HepG2 (cell line): ENCODE results near the gene FSIP1. TPM values are rescaled to one million over a fixed set of nuclear protein-coding genes. Genes with fewer than 3 reads are reported as not detected.

Experiments used
- ATAC-seq: fragments of 200-7000 bp; cut with Tn5 transposase; 3 replicates; pipeline ENCODE4 v1.9.1; 2020; ENCODE audit warnings: mild to moderate bottlenecking, moderate library complexity
- BruUV-seq: library from RNA; stranded (reverse); fragments of 400-500 nt; replicated peaks from 2 replicates; lab custom pipeline; 2021; lab: Mats Ljungman, UMichigan
- CTCF ChIA-PET: fragments of 300-600 bp; formaldehyde crosslinking; extraction: SDS; loops from one replicate; lab custom pipeline; 2021; ENCODE audit warnings: low total read pairs, inconsistent platforms, low intra/inter-chr PET ratio; lab: Yijun Ruan, JAX
- POLR2A ChIA-PET: fragments of 350-600 bp; sonication (Branson Sonifier 250); formaldehyde crosslinking; loops from one replicate; lab custom pipeline; 2020; ENCODE audit warnings: antibody characterized with exemption, inconsistent platforms; lab: Yijun Ruan, JAX
- DNase-seq: peaks from one replicate; pipeline ENCODE4 v3.0.0-alpha.2; 2015; ENCODE audit warnings: low spot score
- FAIRE-seq: peaks from 3 replicates; lab custom pipeline; 2011; peaks lifted over from hg19 to GRCh38; lab: Jason Lieb, UNC
- H2AFZ ChIP-seq: one replicate; pipeline ENCODE4 v1.6.1; 2011; ENCODE audit warnings: low read length, inconsistent platforms
- H3K27ac ChIP-seq: fragments of 300-600 bp; 3 replicates; pipeline ENCODE4 v1.8.0; 2011; ENCODE audit warnings: mixed run types, mild to moderate bottlenecking, mixed read lengths, low read length, inconsistent platforms; ENCODE audit not compliant: insufficient read depth; ENCODE audit errors: extremely low read length
- H3K27me3 ChIP-seq, 2 experiments: fragments of 200-600 bp in 1 of 2; 2 replicates in 1 of 2; 3 replicates in 1 of 2; pipeline versions ENCODE4 v1.6.0 to v1.8.0; 2011; ENCODE audit warnings: low read length in 2 of 2, mild to moderate bottlenecking in 2 of 2, moderate library complexity in 2 of 2, inconsistent platforms in 1 of 2; ENCODE audit not compliant: insufficient read depth in 2 of 2, control insufficient read depth in 1 of 2
- H3K36me3 ChIP-seq, 2 experiments: fragments of 200-600 bp in 1 of 2; replicated peaks in 1 of 2; 2 replicates in 1 of 2; 3 replicates in 1 of 2; pipeline versions ENCODE4 v1.5.1 to v1.8.0; 2011; ENCODE audit warnings: low read length in 2 of 2, inconsistent platforms in 1 of 2; ENCODE audit not compliant: insufficient read depth in 2 of 2, control insufficient read depth in 1 of 2
- H3K4me1 ChIP-seq: 2 replicates; pipeline ENCODE4 v1.5.1; 2012; ENCODE audit warnings: low read length, inconsistent platforms; ENCODE audit not compliant: insufficient read depth
- H3K4me2 ChIP-seq: 2 replicates; pipeline ENCODE4 v1.6.0; 2011; ENCODE audit warnings: low read depth, low read length, inconsistent platforms
- H3K4me3 ChIP-seq, 3 experiments: fragments of 200-600 bp in 1 of 3; sonication (generic), shearing (Covaris generic) in 1 of 3; replicated peaks in 1 of 3; 2 replicates each; pipeline ENCODE4 v1.5.1; 2011 to 2016; ENCODE audit warnings: low read length in 3 of 3, inconsistent platforms in 2 of 3, low read depth in 2 of 3, mild to moderate bottlenecking in 2 of 3, control low read depth in 1 of 3, mixed read lengths in 1 of 3; ENCODE audit not compliant: insufficient read depth in 1 of 3
- H3K79me2 ChIP-seq: one replicate; pipeline ENCODE4 v1.6.1; 2011; ENCODE audit warnings: low read length, inconsistent platforms; ENCODE audit not compliant: insufficient read depth
- H3K9ac ChIP-seq: 2 replicates; pipeline ENCODE4 v1.6.0; 2011; ENCODE audit warnings: mild to moderate bottlenecking, low read depth, low read length, inconsistent platforms; ENCODE audit not compliant: insufficient read depth
- H3K9me3 ChIP-seq: 2 replicates; pipeline ENCODE4 v1.5.1; 2012; ENCODE audit warnings: mild to moderate bottlenecking, low read length
- H4K20me1 ChIP-seq: 2 replicates; pipeline ENCODE4 v1.6.0; 2011; ENCODE audit warnings: inconsistent platforms, mild to moderate bottlenecking, low read length, moderate library complexity; ENCODE audit not compliant: insufficient read depth
- AGO2 ChIP-seq: fragments of 200-400 bp; formaldehyde crosslinking; optimal IDR thresholded peaks from 2 replicates; pipeline ENCODE3; 2017; ENCODE audit warnings: mild to moderate bottlenecking, low read depth, low read length, moderate library complexity
- AKAP8 ChIP-seq: sonication (generic); formaldehyde crosslinking; IDR thresholded peaks from 2 replicates; pipeline ENCODE4 v1.5.1; 2020; ENCODE audit warnings: mild to moderate bottlenecking, missing genetic modification reagents
- DMAP1 ChIP-seq: IDR thresholded peaks from 2 replicates; pipeline ENCODE4 v1.6.1; 2016
- ELF3 ChIP-seq: IDR thresholded peaks from 2 replicates; pipeline ENCODE4 v1.6.1; 2016; ENCODE audit warnings: missing genetic modification reagents, missing compliant biosample characterization
- HNF4A ChIP-seq: sonication (generic); formaldehyde crosslinking; IDR thresholded peaks from 2 replicates; pipeline ENCODE4 v1.4.0; 2020; ENCODE audit warnings: missing genetic modification reagents
- HNRNPH1 ChIP-seq: fragments of 200-400 bp; formaldehyde crosslinking; optimal IDR thresholded peaks from 2 replicates; pipeline ENCODE3; 2017; ENCODE audit warnings: mild to moderate bottlenecking, low read depth, low read length
- HNRNPK ChIP-seq: fragments of 200-400 bp; formaldehyde crosslinking; IDR thresholded peaks from 2 replicates; pipeline ENCODE4 v1.6.1; 2018; ENCODE audit warnings: low read length, low read depth, moderate library complexity, mild to moderate bottlenecking; ENCODE audit not compliant: poor library complexity, severe bottlenecking
- JUNB ChIP-seq: sonication (generic); formaldehyde crosslinking; IDR thresholded peaks from 2 replicates; pipeline ENCODE4 v1.8.0; 2022; ENCODE audit warnings: missing genetic modification reagents, mild to moderate bottlenecking, borderline replicate concordance
- PAXIP1 ChIP-seq: sonication (generic); formaldehyde crosslinking; conservative IDR thresholded peaks from 2 replicates; pipeline ENCODE4 v1.4.0; 2020; ENCODE audit warnings: mild to moderate bottlenecking, missing genetic modification reagents, moderate library complexity
- TGIF2 ChIP-seq: IDR thresholded peaks from 2 replicates; pipeline ENCODE4 v1.6.1; 2016; ENCODE audit warnings: control low read depth, missing compliant biosample characterization
- TRIM24 ChIP-seq: sonication (generic); formaldehyde crosslinking; IDR thresholded peaks from 2 replicates; pipeline ENCODE4 v1.8.0; 2022; ENCODE audit warnings: mild to moderate bottlenecking, missing genetic modification reagents
- ZNF101 ChIP-seq: sonication (generic); formaldehyde crosslinking; IDR thresholded peaks from 2 replicates; pipeline ENCODE4 v1.4.0; 2020; ENCODE audit warnings: mild to moderate bottlenecking, low read depth, missing genetic modification reagents, borderline replicate concordance
- ZNF234 ChIP-seq: sonication (generic); formaldehyde crosslinking; conservative IDR thresholded peaks from 2 replicates; pipeline ENCODE4 v1.5.1; 2020; ENCODE audit warnings: mild to moderate bottlenecking, missing genetic modification reagents
- ZSCAN5A ChIP-seq: sonication (generic); formaldehyde crosslinking; IDR thresholded peaks from 2 replicates; pipeline ENCODE4 v1.8.0; 2022; ENCODE audit warnings: mild to moderate bottlenecking, missing genetic modification reagents, borderline replicate concordance
- WGBS: methylation state at CpG from one replicate; pipeline ENCODE4 v1.1.6; 2017; ENCODE audit warnings: low lambda C conversion rate; 5-methylcytosine and 5-hydroxymethylcytosine counted together
- in situ Hi-C: cut with HindIII; loops from 2 replicates; pipeline ENCODE4 v1.10.0; 2017; ENCODE audit warnings: low pct_unique_long_range_greater_than_20kb; ENCODE audit not compliant: extremely low pct_ligation_motif_present
- intact Hi-C: fragments of 100-400 bp; cut with micrococcal nuclease; formaldehyde crosslinking; loops from one replicate; pipeline ENCODE4 v1.10.0; 2022; ENCODE audit not compliant: unreplicated experiment
- polyA plus RNA-seq, 8 experiments: library from polyadenylated mRNA; depleted of rRNA in 3 of 8; stranded (reverse) in 7 of 8; unstranded in 1 of 8; fragments of >200 nt; fragmentation: Illumina TruSeq in 4 of 8; extraction: Trizol in 4 of 8; gene quantifications; 2 replicates each; pipeline versions ENCODE4 v1.2.1 to v1.2.3, GENCODE V29; 2011 to 2016; ENCODE audit warnings: low read depth in 4 of 8, missing spikeins in 1 of 8, mixed read lengths in 1 of 8; ENCODE audit not compliant: insufficient read depth in 1 of 8
- total RNA-seq, 5 experiments: library from RNA; depleted of rRNA; stranded (reverse); fragments of >200 nt; fragmentation: Illumina TruSeq; extraction: Trizol; gene quantifications; 2 replicates each; pipeline ENCODE4 v1.2.3, GENCODE V29; 2016; ENCODE audit warnings: low read depth in 1 of 5

The FSIP1 gene
- total and polyA plus RNA-seq, 2 of the 13 experiments (the other 11 are each of a cell fraction or from before 2014, with no cell fraction given) = 0.18 TPM; not detected in 1

- BruUV-seq = no TSS peak
- Histone ChIP-seq H2AFZ (no peak overlapping the region), H4K20me1 (no peaks in the 10 kb centered on the region), H3K4me2 (no peak overlapping the region), H3K79me2 (no peaks in the 10 kb centered on the region), H3K4me3 (no peak overlapping the region), H3K36me3 (no peaks in the 10 kb centered on the region), H3K27ac (no peak overlapping the region), H3K9me3 (no peaks in the 10 kb centered on the region), H3K4me1 (peaks cover 14% of the 10 kb centered on the region), H3K9ac (no peak overlapping the region), H3K27me3 (0 out of 5 replicates have a peak, but pooled peaks cover 0 to 4% of the 10 kb centered on the region in 2 experiments)
- no peak for FAIRE-seq
- peak; percentile 19 for TF ChIP-seq HNRNPK
- TF ChIP-seq TRIM24 (CRISPR knock-in tag) = no peak
- ChIA-PET CTCF (no interaction called here), POLR2A (no interaction called here)
- no peak for DNase-seq
- in situ Hi-C loops = no loop called here
- 68% methylated on average over 4 of the region's 4 CpGs for WGBS
- no peak for ATAC-seq
- intact Hi-C loops = no loop called here
Observed at GRCh38 chr15:39573844-39574243, 208.8 kb downstream of the FSIP1 start.

- in situ Hi-C loops = no loop called here
- H2AFZ ChIP-seq = no peak overlapping the region
- DNase-seq (no peak), ATAC-seq (no peak), FAIRE-seq (no peak)
- no peaks in the 10 kb centered on the region for H3K79me2 ChIP-seq
- H3K36me3 ChIP-seq = no peaks in the 10 kb centered on the region
- H3K4me2 ChIP-seq = no peak overlapping the region
- H3K4me3 ChIP-seq = no peak overlapping the region
- H4K20me1 ChIP-seq = no peaks in the 10 kb centered on the region
- WGBS = 35% methylated on average over 2 of the region's 2 CpGs
- peaks cover 11% of the 10 kb centered on the region for H3K4me1 ChIP-seq
- 0 out of 5 replicates have a peak, but pooled peaks cover 0 to 2% of the 10 kb centered on the region in 2 experiments for H3K27me3 ChIP-seq
- TF ChIP-seq TGIF2 = no peak
- no peak for TF ChIP-seq ELF3 (CRISPR knock-in tag)
- no peak for TF ChIP-seq DMAP1
- no peak for TF ChIP-seq AGO2
- TF ChIP-seq JUNB = 0 out of 2 replicates have a peak, but pooled peaks have one; percentile 25
- no peak for TF ChIP-seq PAXIP1
- TF ChIP-seq HNF4A (CRISPR knock-in tag) = peak; percentile 21; the same call in 1 of the 2 replicates
- no peak for TF ChIP-seq HNRNPH1
- TF ChIP-seq ZNF101 (CRISPR knock-in tag) = no peak
- no peak for TF ChIP-seq AKAP8 (CRISPR knock-in tag)
- TF ChIP-seq ZSCAN5A = no peak
- TF ChIP-seq ZNF234 (CRISPR knock-in tag) = no peak
- ChIA-PET POLR2A (no interaction called here), CTCF (no interaction called here)
- intact Hi-C loops = no loop called here
- H3K27ac ChIP-seq = no peak overlapping the region
- H3K9me3 ChIP-seq = no peaks in the 10 kb centered on the region
- no peak overlapping the region for H3K9ac ChIP-seq
- BruUV-seq = no TSS peak
Observed at GRCh38 chr15:39573287-39573686, 209.4 kb downstream of the FSIP1 start.
